Globus pallidus (tissue), 1 donor: ENCODE results near the gene TAOK3.
A peak's percentile ranks its signal among the peaks of the same experiment; 100 is the strongest.
"Not testable (repeated sequence)": the region's sequence is repeated elsewhere in the genome, so short reads cannot be mapped to it uniquely, and the experiment has no call there.

Experiments
- DNase-seq: peaks from one replicate; pipeline ENCODE4 v3.0.0-alpha.2; 2015; ENCODE audit warnings: low spot score

TAOK3 gene

GRCh38 chr12:118373616-118374015 is 909 bp upstream of the TAOK3 start:
- DNase-seq = no peak

- DNase-seq = no peak
Observed at GRCh38 chr12:118371321-118372282, 1.1 kb downstream of the TAOK3 start.

- DNase-seq = no peak
Observed at GRCh38 chr12:118370601-118371000, 2.1 kb downstream of the TAOK3 start.

GRCh38 chr12:118368821-118369220 is 3.9 kb downstream of the TAOK3 start:
- no peak for DNase-seq

GRCh38 chr12:118361889-118362288 is 10.8 kb downstream of the TAOK3 start:
- DNase-seq = no peak

- DNase-seq = no peak
Observed at GRCh38 chr12:118361092-118361404, 11.7 kb downstream of the TAOK3 start.

GRCh38 chr12:118359541-118359915 is 13.2 kb downstream of the TAOK3 start:
- no peak for DNase-seq

GRCh38 chr12:118358612-118359540 is 13.8 kb downstream of the TAOK3 start:
- DNase-seq = no peak

- no peak for DNase-seq
Observed at GRCh38 chr12:118358008-118358359, 14.7 kb downstream of the TAOK3 start.

- peak; percentile 80 for DNase-seq
Observed at GRCh38 chr12:118357257-118358007, 15.3 kb downstream of the TAOK3 start.

GRCh38 chr12:118356809-118357256 is 15.9 kb downstream of the TAOK3 start:
- no peak for DNase-seq

- DNase-seq = no peak
Observed at GRCh38 chr12:118355843-118356242, 16.9 kb downstream of the TAOK3 start.

GRCh38 chr12:118354903-118355302 is 17.8 kb downstream of the TAOK3 start:
- DNase-seq = no peak

GRCh38 chr12:118354503-118354902 is 18.2 kb downstream of the TAOK3 start:
- DNase-seq = not testable (repeated sequence)

GRCh38 chr12:118353721-118354120 is 19.0 kb downstream of the TAOK3 start:
- no peak for DNase-seq

GRCh38 chr12:118350908-118351559 is 21.7 kb downstream of the TAOK3 start:
- no peak for DNase-seq

GRCh38 chr12:118347916-118348315 is 24.8 kb downstream of the TAOK3 start:
- DNase-seq = no peak

GRCh38 chr12:118346895-118347294 is 25.8 kb downstream of the TAOK3 start:
- no peak for DNase-seq

- DNase-seq = no peak
Observed at GRCh38 chr12:118345355-118345754, 27.4 kb downstream of the TAOK3 start.

- no peak for DNase-seq
Observed at GRCh38 chr12:118344829-118345228, 27.9 kb downstream of the TAOK3 start.

- no peak for DNase-seq
Observed at GRCh38 chr12:118342090-118342489, 30.6 kb downstream of the TAOK3 start.
